ENCODE data around the gene USO1.

DNA sequence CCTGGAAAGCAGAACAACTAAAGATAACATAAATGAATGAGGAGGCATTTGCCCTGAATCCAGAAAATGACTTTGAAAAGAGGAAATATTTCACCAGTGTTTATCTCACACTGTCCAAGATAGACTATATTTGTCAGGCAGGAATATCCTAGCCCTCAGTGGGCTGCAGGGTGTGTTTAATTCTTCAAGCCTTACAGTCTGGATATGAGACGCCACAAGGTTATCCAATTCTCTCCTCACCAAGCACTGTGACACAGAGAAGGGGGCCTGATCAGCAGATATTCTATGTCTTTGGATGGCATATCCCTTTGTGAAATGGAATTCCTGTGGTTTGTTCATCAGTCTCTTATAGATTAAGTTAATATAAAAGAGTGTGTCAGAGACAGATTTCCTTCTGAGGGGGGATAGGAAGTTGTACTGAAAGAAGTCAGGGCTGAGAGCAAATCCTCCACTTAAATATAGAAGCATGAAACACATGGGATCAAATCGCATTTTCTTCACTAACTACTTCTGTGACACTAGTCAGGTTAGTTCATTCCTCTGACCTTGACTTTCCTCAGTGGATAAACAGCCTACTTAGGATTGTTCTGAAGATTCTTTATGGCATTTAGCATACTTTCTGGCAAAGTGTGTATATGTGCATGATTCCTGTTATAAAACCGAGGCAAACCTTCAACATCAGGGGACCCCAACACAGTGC lies 44.4 kb upstream of the USO1 start:
- TF ChIP-seq, protein P1, sequence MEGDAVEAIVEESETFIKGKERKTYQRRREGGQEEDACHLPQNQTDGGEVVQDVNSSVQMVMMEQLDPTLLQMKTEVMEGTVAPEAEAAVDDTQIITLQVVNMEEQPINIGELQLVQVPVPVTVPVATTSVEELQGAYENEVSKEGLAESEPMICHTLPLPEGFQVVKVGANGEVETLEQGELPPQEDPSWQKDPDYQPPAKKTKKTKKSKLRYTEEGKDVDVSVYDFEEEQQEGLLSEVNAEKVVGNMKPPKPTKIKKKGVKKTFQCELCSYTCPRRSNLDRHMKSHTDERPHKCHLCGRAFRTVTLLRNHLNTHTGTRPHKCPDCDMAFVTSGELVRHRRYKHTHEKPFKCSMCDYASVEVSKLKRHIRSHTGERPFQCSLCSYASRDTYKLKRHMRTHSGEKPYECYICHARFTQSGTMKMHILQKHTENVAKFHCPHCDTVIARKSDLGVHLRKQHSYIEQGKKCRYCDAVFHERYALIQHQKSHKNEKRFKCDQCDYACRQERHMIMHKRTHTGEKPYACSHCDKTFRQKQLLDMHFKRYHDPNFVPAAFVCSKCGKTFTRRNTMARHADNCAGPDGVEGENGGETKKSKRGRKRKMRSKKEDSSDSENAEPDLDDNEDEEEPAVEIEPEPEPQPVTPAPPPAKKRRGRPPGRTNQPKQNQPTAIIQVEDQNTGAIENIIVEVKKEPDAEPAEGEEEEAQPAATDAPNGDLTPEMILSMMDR (IDR thresholded peaks at IDR 0.05): no peak
- no peak for TF ChIP-seq POLR2A (IDR thresholded peaks at IDR 0.05)

Measured in testis (tissue), 2 donors.